NCI-H1092 (cell line): ENCODE results near the gene RAPGEF4.

ENCODE experiments used
- DNase-seq: peaks from one replicate; lab custom pipeline; 2025; lab: John Stamatoyannopoulos, UW

The RAPGEF4 gene

GRCh38 chr2:172943539-172943938, 207.9 kb downstream of the RAPGEF4 start:
- DNase-seq = no peak

DNA sequence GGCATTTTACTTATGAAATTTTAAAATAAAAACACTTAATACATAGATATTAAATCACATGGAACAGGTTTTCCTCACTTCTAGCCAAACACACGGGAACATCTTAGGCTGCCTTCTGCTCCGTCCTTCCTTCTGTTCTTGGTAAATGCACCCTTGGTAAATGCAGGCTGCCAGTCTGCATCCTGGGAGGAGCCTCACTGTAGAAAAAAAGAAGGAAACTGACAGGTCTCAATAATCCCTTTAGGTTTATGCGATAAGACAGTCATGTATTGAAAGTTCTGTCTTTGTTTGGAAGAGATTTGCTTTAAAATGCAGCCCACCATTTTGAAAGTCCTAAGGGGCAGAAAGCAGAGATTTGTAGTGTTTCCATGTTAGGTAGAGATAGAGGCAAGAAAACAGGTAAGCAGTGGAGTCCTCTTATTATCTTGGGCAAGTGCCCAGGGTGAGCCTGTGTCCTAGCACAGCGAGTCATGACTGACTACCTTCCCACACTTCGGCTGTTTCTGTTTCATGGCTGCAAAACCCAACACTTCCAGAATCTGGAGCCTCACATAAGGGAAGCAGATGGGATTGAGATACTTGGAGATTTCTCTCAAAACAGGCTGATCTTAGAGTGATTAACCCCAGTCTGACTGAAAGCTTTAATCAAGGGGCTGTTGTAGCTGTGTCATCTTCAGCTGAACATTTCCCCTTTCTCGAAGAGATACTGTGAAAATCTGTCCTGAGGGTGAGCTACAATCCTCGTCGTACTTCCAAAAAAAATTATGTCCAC, 208.6 kb downstream of the RAPGEF4 start:
- DNase-seq = no peak

GRCh38 chr2:172944794-172945509, 209.3 kb downstream of the RAPGEF4 start:
- no peak for DNase-seq

DNA sequence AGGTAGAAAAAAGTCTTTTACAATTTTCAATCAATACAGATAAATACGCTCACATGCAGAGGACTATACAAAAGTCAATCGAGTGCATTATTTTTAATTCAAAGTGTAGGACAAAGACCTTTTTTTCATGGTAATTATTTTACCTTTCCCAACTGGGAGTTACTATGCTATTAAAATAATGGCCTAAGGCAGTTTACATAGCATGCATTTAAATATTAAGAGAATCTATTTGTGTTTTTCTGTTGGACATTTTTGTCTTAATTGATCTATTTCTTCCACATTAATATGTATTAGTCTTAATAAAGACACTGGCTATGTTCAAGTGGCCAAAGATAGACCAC, 209.8 kb downstream of the RAPGEF4 start:
- no peak for DNase-seq

DNA sequence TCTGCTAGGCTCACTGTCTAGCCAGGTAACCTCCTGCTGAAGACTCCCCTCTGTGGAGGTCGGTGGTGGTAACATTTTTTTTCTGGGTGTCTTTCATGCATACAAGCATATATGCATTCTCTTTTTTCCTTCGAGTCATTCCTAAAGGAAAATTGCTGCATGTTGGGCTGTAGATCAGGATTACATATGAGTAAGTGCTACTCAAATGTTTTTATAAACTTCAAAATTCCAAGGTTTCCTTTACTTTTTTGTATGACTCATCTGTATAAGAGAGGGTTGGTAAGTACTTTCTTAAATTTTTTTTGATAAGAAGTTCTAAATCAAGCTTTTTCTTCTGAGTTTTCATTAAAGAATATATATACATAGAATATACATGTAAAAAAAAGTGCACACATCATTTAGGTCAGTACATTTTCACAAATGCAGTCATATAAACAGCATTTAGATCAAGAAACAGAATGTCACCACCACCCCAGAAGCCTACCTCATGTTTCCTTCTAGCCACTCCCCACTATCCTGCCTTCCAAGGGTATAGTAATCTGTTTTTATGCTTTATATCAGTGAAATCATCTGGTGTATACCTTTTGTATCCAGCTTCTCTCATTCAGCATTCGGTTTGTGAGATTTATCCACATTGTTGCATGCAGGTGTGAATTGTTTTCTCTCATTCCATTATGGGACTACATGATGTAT, 212.0 kb downstream of the RAPGEF4 start:
- DNase-seq = no peak

DNA sequence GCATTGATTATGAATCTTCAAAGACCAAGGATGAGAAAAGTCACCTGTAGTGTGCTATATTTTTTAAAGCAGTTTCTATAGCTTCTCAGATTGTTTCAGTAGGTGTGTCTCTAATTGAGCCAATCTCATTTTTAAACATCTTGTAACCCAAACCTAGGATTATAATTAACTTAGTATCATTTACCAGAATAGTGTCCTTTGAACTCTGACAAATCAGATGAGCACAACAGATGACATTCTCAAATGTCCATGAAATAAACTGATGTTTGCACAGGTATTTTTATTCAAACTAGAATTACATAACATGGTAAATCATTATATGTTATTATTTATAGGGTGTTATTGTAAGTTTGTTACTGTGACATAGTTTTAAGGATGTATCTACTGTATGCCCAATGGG, 213.9 kb downstream of the RAPGEF4 start:
- DNase-seq = no peak

DNA sequence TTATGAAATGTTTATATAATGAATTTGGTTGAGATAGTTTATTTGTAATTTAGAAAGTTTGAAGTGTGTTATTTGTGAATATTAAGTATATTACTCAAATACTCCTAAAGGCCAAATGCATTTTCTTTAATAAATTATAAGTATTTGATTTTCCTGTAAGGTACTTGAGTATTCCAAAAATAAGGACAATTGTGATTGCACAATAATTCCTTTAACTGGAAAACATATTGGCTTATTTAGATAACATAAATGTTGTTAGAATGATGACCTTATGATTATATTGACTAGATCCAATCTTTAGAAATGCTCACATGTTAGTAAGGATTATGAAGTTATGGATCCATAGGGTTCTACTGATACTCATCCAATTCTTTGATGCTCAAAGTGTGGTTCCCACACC, 214.9 kb downstream of the RAPGEF4 start:
- DNase-seq = no peak

DNA sequence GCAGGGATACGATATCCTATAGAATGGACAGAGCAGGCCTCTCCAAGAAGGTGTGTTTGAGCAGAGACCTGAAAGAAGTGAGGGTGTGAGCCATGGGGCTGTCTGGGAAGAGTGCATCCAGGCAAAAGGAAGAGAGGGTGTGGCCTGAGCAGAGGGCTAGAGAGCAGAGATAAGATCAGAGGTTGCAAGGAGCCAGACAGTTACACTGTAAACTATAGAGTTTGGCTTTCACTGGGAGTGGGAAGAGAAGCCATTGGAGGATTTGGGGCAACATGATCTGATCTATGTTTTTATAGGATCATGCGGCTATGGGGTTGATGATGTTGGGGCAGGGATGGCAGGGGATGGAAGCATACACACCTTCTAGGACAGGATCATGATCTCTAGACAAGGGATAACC, 215.9 kb downstream of the RAPGEF4 start:
- DNase-seq = no peak

- DNase-seq = no peak
Measured at GRCh38 chr2:172953411-172953810, 217.8 kb downstream of the RAPGEF4 start.

GRCh38 chr2:172953970-172954852, 218.6 kb downstream of the RAPGEF4 start:
- DNase-seq = no peak

DNA sequence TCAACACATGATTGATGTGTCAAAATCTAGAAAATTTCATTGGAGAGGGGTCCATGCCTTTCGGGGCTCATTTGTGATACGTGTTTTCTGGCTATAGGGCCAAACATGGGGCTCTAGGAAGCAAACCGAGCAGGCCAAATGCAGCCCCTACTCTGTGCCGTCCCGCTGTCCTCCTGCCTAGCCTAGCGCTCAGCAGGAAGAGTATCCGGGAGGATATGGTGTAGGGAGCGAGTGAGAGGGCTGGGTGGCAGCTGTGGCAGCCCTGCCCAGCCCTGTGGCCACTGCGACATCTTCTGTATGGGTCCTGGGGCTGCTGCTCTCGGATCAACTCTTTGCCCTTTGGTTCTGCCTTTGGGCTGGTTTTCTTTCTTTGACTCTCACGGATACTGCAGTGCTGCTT, 219.9 kb downstream of the RAPGEF4 start:
- DNase-seq = no peak

DNA sequence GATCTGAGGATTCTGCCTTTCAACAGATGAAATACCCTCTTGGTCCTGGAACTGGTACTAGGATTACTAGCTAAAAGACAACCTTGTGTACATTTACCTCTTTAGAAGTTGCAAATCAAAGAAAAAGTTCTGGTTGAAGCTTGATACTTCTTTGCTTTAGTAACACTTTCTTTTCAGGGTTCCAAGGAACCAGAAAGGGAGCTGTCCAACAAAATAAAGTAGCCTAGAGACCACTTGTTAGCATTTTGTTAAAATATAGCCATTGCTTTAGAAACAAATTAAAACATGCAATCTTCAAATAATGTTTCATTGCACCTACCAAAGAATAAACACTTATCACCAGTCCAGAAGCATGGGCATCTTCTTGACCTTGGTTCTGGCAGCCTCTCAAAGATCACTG, 222.1 kb downstream of the RAPGEF4 start:
- DNase-seq = no peak

- DNase-seq = no peak
Measured at GRCh38 chr2:172962082-172962481, 226.4 kb downstream of the RAPGEF4 start.

- no peak for DNase-seq
Measured at GRCh38 chr2:172962824-172963223, 227.2 kb downstream of the RAPGEF4 start.

- no peak for DNase-seq
Measured at GRCh38 chr2:172964511-172965139, 229.0 kb downstream of the RAPGEF4 start.

DNA sequence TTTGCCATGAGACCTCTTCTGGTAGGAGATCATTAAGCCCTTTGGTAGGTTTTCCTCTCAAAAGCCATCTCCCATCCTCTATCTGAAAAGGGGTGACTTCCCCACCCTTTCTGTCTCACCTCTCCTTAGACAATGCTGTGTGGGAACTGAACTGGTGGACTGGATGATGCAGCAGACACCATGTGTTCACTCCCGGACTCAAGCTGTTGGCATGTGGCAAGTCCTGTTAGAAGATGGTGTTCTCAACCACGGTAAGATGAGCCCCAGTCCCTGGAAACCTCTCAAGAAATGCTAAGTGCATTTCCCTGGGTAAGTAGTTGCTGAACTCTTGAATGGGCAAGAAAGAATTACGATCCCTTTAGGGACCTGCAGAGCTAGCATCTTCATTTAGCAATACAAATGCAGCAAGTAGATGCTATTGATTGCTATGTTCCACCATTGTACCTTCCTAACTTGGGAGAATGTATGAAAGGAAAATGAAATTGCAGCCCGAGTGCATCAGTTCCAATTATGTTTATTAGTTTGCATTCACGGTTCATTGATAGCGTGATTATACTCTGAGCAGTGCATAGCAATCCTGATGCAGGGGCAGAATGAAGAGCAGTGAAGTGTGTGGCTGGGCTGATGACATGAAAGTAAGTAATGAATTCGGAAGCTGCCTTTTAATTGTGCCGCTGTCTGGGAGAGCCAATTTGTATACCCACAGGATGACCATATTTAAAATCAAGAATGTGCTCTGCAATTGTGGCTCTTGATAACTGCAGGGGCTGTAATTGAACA, 230.0 kb downstream of the RAPGEF4 start:
- DNase-seq = no peak

- DNase-seq = no peak
Measured at GRCh38 chr2:172967036-172967982, 231.7 kb downstream of the RAPGEF4 start.

- DNase-seq = no peak
Measured at GRCh38 chr2:172968061-172968469, 232.4 kb downstream of the RAPGEF4 start.

- no peak for DNase-seq
Measured at GRCh38 chr2:172969166-172969565, 233.5 kb downstream of the RAPGEF4 start.

DNA sequence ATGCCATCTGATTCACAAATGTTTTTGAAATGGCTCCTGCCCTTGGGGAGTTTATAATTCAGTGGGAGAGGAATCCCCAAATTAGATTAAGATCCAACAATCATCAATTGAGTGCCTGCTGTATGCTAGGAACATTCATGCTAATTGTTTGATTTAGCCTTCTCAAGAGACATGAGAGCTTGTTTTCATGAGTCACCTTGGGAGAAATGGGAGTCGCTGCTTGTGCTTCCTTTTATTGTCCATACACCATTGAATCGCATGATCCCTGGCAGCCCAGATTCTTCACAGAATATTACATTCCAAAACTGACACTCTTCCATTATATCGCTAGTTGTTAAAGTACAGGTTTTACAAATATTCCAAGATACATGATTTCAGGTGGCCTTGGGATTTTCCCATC, 234.0 kb downstream of the RAPGEF4 start:
- no peak for DNase-seq
